SU-DHL-6 (cell line): ENCODE data around the gene RARG.

Experiments
- CTCF ChIP-seq: fragments of 200-600 bp; sonication (generic); IDR thresholded peaks from one replicate; pipeline ENCODE4 v1.5.1; 2017; ENCODE audit warnings: antibody characterized with exemption, mild to moderate bottlenecking, low read length, moderate library complexity; ENCODE audit not compliant: insufficient read depth, poor library complexity, severe bottlenecking
- EZH2phosphoT487 ChIP-seq: fragments of 200-600 bp; sonication (generic), shearing (Covaris generic); conservative IDR thresholded peaks from 2 replicates; pipeline ENCODE4 v1.6.1; 2018; ENCODE audit warnings: mild to moderate bottlenecking, antibody characterized with exemption, low read length, moderate library complexity, mixed read lengths

- TF ChIP-seq CTCF (no peak), EZH2phosphoT487 (no peak)
Observed at GRCh38 chr12:53179687-53180219, 52.3 kb downstream of the RARG start.
